Measurements from ENCODE around the gene AKAP6.

AKAP6 gene

GRCh38 chr14:32332415-32333316 is 3.6 kb downstream of the AKAP6 start:
- no peak for DNase-seq (ENCODE audit: low read depth in 3 of 3)

GRCh38 chr14:32336702-32337101 is 7.6 kb downstream of the AKAP6 start:
- DNase-seq (ENCODE audit: low read depth in 3 of 3) = no peak

- no peak for DNase-seq (ENCODE audit: low read depth in 3 of 3)
Measured at GRCh38 chr14:32337759-32338158, 8.7 kb downstream of the AKAP6 start.

- no peak for DNase-seq (ENCODE audit: low read depth in 3 of 3)
Measured at GRCh38 chr14:32339188-32339587, 10.1 kb downstream of the AKAP6 start.

- DNase-seq (ENCODE audit: low read depth in 3 of 3) = no peak
Measured at GRCh38 chr14:32341947-32342846, 13.1 kb downstream of the AKAP6 start.

- DNase-seq (ENCODE audit: low read depth in 3 of 3) = no peak
Measured at GRCh38 chr14:32342847-32343194, 13.7 kb downstream of the AKAP6 start.

- DNase-seq (ENCODE audit: low read depth in 3 of 3) = no peak
Measured at GRCh38 chr14:32343926-32344430, 14.9 kb downstream of the AKAP6 start.

- DNase-seq (ENCODE audit: low read depth in 3 of 3) = no peak
Measured at GRCh38 chr14:32345311-32345791, 16.3 kb downstream of the AKAP6 start.

GRCh38 chr14:32349322-32349721 is 20.2 kb downstream of the AKAP6 start:
- no peak for DNase-seq (ENCODE audit: low read depth in 3 of 3)

GRCh38 chr14:32350020-32350419 is 20.9 kb downstream of the AKAP6 start:
- DNase-seq (ENCODE audit: low read depth in 3 of 3) = no peak

GRCh38 chr14:32352631-32353030 is 23.5 kb downstream of the AKAP6 start:
- no peak for DNase-seq (ENCODE audit: low read depth in 3 of 3)

GRCh38 chr14:32354716-32355115 is 25.6 kb downstream of the AKAP6 start:
- DNase-seq (ENCODE audit: low read depth in 3 of 3) = no peak

GRCh38 chr14:32358781-32359180 is 29.7 kb downstream of the AKAP6 start:
- no peak for DNase-seq (ENCODE audit: low read depth in 3 of 3)

- no peak for DNase-seq (ENCODE audit: low read depth in 3 of 3)
Measured at GRCh38 chr14:32361674-32362073, 32.6 kb downstream of the AKAP6 start.

GRCh38 chr14:32363761-32364160 is 34.7 kb downstream of the AKAP6 start:
- DNase-seq (ENCODE audit: low read depth in 3 of 3) = no peak

- DNase-seq (ENCODE audit: low read depth in 3 of 3) = no peak
Measured at GRCh38 chr14:32364941-32365340, 35.8 kb downstream of the AKAP6 start.

- no peak for DNase-seq (ENCODE audit: low read depth in 3 of 3)
Measured at GRCh38 chr14:32366256-32366879, 37.3 kb downstream of the AKAP6 start.

- no peak for DNase-seq (ENCODE audit: low read depth in 3 of 3)
Measured at GRCh38 chr14:32366986-32367385, 37.9 kb downstream of the AKAP6 start.

- no peak for DNase-seq (ENCODE audit: low read depth in 3 of 3)
Measured at GRCh38 chr14:32367516-32367915, 38.4 kb downstream of the AKAP6 start.

- DNase-seq (ENCODE audit: low read depth in 3 of 3) = no peak
Measured at GRCh38 chr14:32368107-32368506, 39.0 kb downstream of the AKAP6 start.

GRCh38 chr14:32370714-32371113 is 41.6 kb downstream of the AKAP6 start:
- no peak for DNase-seq (ENCODE audit: low read depth in 3 of 3)

GRCh38 chr14:32372154-32372553 is 43.1 kb downstream of the AKAP6 start:
- no peak for DNase-seq (ENCODE audit: low read depth in 3 of 3)
